Sigmoid colon (tissue), 7 donors: Measurements from ENCODE around the gene CLDN7. TPM values are rescaled to one million over a fixed set of nuclear protein-coding genes. Genes with fewer than 3 reads are reported as not detected.

ENCODE experiments used
- DNase-seq: peaks from one replicate; pipeline ENCODE4 v3.0.0-alpha.2; 2019
- H3K27ac ChIP-seq, 4 donors: fragments of 200-600 bp; sonication (generic); one replicate each; pipeline ENCODE4 v1.5.1; 2016 to 2019; ENCODE audit warnings: mild to moderate bottlenecking in 1 of 4
- H3K27me3 ChIP-seq, 3 donors: fragments of 200-600 bp; sonication (generic); one replicate each; pipeline ENCODE4 v1.5.1; 2019; ENCODE audit warnings: mild to moderate bottlenecking in 1 of 3
- H3K36me3 ChIP-seq, 4 donors: fragments of 200-600 bp; sonication (generic); one replicate each; pipeline ENCODE4 v1.5.1; 2016 to 2019
- H3K4me1 ChIP-seq, 4 donors: fragments of 200-600 bp; sonication (generic); one replicate each; pipeline ENCODE4 v1.5.1; 2017 to 2019
- H3K4me3 ChIP-seq, 4 donors: fragments of 200-600 bp; sonication (generic); one replicate each; pipeline ENCODE4 v1.5.1; 2017 to 2019; ENCODE audit warnings: mild to moderate bottlenecking in 2 of 4, moderate library complexity in 1 of 4
- H3K9me3 ChIP-seq, 4 donors: fragments of 200-600 bp in 3 of 4; sonication (generic) in 3 of 4; one replicate each; pipeline versions ENCODE4 v1.5.1 to v1.6.1; 2013 to 2019
- EP300 ChIP-seq, 4 donors: sonication (generic); formaldehyde crosslinking; IDR thresholded peaks; one replicate each; pipeline ENCODE4 v1.6.1; 2017; ENCODE audit warnings: antibody characterized with exemption in 4 of 4
- POLR2A ChIP-seq, 2 donors: fragments of 450-650 bp; IDR thresholded peaks; one replicate each; pipeline ENCODE4 v1.6.1; 2016; ENCODE audit warnings: antibody characterized with exemption in 2 of 2, mild to moderate bottlenecking in 2 of 2, moderate library complexity in 2 of 2
- POLR2AphosphoS5 ChIP-seq, 4 donors: sonication (generic); formaldehyde crosslinking; IDR thresholded peaks; one replicate each; pipeline ENCODE4 v1.6.1; 2017; ENCODE audit warnings: antibody characterized with exemption in 4 of 4
- WGBS, 2 donors: extraction: QIAGEN DNeasy Blood & Tissue Kit; methylation state at CpG; one replicate each; pipeline ENCODE4 v1.1.7; 2013; 5-methylcytosine and 5-hydroxymethylcytosine counted together
- intact Hi-C: fragments of 100-400 bp; cut with DNase I; formaldehyde crosslinking; loops from one replicate; pipeline ENCODE4 v1.15.1; 2023
- polyA plus RNA-seq, 3 donors: library from polyadenylated mRNA; stranded (reverse); fragments of 200-250 nt; gene quantifications; one replicate each; pipeline ENCODE4 v1.2.3, GENCODE V29; 2013
- total RNA-seq, 4 donors: library from RNA; depleted of rRNA; stranded (reverse); fragments of >200 nt; gene quantifications; one replicate each; pipeline ENCODE4 v1.1.0, GENCODE V29; 2016
- TF ChIP-seq, protein P1 (sequence below), 4 experiments: fragments of 450-650 bp in 3 of 4; fragments of 200-600 bp in 1 of 4; IDR thresholded peaks; one replicate each; pipeline ENCODE4 v1.5.1; 2016 to 2019; ENCODE audit warnings: antibody characterized with exemption in 4 of 4, mild to moderate bottlenecking in 3 of 4, moderate library complexity in 2 of 4
- donor health status: healthy with polysubstance abuse.
- donor health status: Bipolar disorder and iron deficiency.
- donor health status: healthy.

The CLDN7 gene
- total and polyA plus RNA-seq, 7 donors = 1.1 to 963 (median 91.7) TPM; not detected in 1

DNA sequence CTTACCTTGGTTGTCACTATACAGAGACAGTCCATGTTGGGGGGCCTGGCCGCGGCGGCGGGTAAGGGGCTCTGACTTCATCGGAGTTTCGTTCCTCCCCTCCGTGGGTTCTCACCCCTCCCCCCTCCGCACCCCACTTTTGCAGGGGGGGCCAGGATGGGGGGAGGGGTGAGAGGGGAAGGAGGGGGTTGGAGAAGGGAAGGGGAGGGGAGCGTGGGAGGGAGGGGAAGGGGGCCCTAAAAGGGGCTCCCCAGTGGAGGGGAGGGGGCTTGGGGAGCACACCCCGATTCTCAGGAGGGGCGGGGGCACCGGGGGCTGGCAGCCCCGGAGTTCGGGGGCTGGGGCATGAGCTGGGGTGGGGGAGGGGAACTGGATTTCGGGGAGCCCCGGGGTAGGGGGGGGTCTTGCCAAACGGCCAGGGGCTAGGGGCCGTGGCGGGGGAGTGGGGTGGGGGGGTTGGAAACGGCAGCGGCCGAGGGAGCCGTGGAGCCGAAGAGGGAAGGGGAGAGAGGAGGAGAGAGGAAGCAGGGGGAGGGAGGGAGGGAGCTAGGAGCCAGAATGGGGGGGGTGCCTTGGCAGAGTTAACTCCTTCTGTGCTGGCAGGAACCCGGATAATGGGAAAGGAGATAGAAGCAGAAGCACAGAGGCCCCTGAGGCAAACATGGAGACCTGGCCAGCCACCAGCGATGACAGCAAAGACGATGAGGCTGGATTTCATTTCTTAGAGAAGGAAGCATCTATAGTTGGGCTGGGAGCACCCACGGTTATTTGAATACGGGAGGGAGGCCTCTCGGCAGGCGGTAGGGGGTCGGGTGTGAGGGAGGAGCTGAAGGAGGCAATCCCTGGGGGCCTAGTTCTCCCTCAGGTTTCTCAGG is 44.9 kb downstream of the CLDN7 start:
- peak; percentile 91 for DNase-seq
- Histone ChIP-seq H3K27ac (peak overlapping the region; percentile 90 to 99 (median 98)), H3K4me1 (peaks cover 0 to 75% (median 66%) of the 10 kb centered on the region in 4 donors), H3K4me3 (peak overlapping the region; percentile 54 to 67 (median 62)), H3K27me3 (no peaks in the 10 kb centered on the region), H3K9me3 (no peaks in the 10 kb centered on the region), H3K36me3 (peaks cover 0 to 6% (median 2%) of the 10 kb centered on the region in 4 donors)
- intact Hi-C loops = no loop called here
- TF ChIP-seq, protein P1, sequence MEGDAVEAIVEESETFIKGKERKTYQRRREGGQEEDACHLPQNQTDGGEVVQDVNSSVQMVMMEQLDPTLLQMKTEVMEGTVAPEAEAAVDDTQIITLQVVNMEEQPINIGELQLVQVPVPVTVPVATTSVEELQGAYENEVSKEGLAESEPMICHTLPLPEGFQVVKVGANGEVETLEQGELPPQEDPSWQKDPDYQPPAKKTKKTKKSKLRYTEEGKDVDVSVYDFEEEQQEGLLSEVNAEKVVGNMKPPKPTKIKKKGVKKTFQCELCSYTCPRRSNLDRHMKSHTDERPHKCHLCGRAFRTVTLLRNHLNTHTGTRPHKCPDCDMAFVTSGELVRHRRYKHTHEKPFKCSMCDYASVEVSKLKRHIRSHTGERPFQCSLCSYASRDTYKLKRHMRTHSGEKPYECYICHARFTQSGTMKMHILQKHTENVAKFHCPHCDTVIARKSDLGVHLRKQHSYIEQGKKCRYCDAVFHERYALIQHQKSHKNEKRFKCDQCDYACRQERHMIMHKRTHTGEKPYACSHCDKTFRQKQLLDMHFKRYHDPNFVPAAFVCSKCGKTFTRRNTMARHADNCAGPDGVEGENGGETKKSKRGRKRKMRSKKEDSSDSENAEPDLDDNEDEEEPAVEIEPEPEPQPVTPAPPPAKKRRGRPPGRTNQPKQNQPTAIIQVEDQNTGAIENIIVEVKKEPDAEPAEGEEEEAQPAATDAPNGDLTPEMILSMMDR (IDR thresholded peaks at IDR 0.05) = no peak
- TF ChIP-seq POLR2A (IDR thresholded peaks at IDR 0.05) (no peak), POLR2AphosphoS5 (IDR thresholded peaks at IDR 0.05) (peak in 1 of 4 donors; percentile 11), EP300 (IDR thresholded peaks at IDR 0.05) (no peak)
- WGBS, 2 donors = 4 to 11% methylated on average over 32 of the region's 32 CpGs

DNA sequence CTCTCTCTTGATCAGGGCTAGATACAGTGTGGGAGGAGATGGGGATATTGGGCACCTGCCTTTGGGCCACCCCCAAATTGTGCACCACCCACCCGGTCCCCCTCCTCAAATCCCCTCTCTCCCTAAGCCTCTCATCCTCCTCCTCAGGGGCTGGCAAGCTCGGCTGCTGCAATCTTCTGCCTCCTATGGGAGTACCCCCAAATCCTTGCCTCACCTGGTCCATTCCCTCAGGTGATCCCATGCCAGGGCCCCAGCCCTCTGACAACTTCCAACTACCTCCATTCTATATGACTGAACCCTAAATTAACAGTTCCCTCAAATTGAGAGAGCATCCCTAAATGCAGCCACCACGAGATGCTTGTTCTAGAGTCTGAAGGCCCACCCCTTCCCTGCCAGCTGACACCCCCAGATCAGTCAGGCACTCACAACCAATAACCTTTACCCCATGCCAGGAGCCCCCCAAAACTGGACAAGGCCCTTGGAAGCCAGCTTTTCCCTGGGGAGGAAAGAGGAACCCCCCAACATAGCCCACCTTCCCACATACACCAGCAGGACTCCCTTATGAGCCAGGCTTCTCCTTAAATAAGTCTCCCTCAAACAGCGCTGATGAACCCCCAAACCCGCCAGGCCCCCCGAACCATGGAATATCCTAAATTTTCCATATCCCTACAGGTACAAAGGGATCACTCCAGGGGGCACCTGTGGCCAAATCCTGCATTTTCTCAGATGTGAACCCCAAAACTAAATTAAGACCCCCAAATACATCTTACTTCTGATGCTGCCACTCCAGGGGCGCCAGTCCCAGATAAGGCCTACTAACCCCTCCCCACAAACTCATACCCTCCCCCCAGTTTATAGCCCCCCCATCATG is 45.8 kb downstream of the CLDN7 start:
- WGBS, 2 donors = 27 to 51% methylated on average over 7 of the region's 7 CpGs
- Histone ChIP-seq H3K4me1 (peaks cover 0 to 79% (median 71%) of the 10 kb centered on the region in 4 donors), H3K9me3 (no peaks in the 10 kb centered on the region), H3K4me3 (peak overlapping the region; percentile 54 to 67 (median 62)), H3K36me3 (no peaks in the 10 kb centered on the region), H3K27ac (peak overlapping the region; percentile 90 to 99 (median 98)), H3K27me3 (no peaks in the 10 kb centered on the region)
- intact Hi-C loops = no loop called here
- DNase-seq = no peak
- no peak for TF ChIP-seq EP300 (IDR thresholded peaks at IDR 0.05)
- TF ChIP-seq POLR2AphosphoS5 (IDR thresholded peaks at IDR 0.05) = no peak
- TF ChIP-seq POLR2A (IDR thresholded peaks at IDR 0.05) = no peak
- TF ChIP-seq, protein P1 (IDR thresholded peaks at IDR 0.05) = no peak

DNA sequence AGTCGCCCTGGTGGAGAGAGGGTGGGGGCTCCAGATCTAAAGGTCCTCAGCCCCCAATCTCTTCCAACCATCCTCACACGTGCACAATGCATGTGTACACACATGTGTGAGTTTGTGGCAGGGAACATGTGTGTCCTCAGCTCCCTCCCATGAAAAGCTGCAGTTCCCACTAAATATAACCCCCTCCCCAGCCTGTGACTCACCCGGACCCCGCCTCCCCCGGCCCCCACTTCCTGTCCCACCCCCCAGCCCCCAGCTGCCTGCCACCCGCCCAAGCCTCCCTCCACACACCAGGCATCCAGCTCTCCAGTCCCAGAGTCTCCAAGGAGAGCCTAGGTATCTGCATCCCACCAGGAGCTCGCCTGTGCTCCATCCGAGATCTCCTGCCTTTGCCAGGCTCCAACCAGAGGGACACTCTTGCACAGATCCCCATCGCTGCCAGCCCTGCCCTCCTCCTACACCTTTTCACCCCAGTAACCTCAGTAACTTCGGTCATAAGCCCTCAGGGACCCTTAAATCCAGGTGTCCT is 46.6 kb downstream of the CLDN7 start:
- H3K4me3 ChIP-seq = peak overlapping the region in 3 of 4 donors; percentile 60 to 67 (median 65)
- DNase-seq = no peak

DNA sequence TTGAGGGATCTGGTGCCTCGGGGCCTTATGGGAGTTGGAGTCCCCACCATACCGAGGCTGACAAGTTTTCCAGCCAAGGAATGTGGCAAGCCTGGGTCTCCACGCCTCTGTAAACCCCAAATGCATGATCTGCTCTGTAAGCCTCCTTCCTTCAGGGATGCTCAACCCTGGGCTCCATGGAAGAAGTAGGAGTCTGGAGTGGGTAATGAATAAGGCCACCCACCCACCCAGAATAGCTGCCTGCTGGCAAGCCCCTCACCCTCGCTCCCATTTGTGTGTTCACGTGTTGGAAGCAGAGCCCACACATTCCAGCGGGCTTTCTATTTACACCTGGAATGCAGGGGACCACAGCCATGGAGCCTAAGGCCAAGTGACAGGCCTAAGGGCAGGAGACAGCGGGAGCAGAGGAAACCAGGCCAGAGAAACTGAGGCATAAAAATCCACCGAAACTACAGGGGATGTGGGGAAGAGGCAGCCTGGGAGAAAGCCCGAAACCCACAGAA is 47.1 kb downstream of the CLDN7 start:
- H3K4me3 ChIP-seq = peak overlapping the region; percentile 38 to 67 (median 56)
- WGBS, 2 donors = 30 to 31% methylated on average over 9 of the region's 9 CpGs
- no peaks in the 10 kb centered on the region for H3K36me3 ChIP-seq
- peak overlapping the region; percentile 90 to 99 (median 98) for H3K27ac ChIP-seq
- no peaks in the 10 kb centered on the region for H3K27me3 ChIP-seq
- TF ChIP-seq POLR2A (IDR thresholded peaks at IDR 0.05) = no peak
- peak in 1 of 4 donors; percentile 59 for TF ChIP-seq POLR2AphosphoS5 (IDR thresholded peaks at IDR 0.05)
- no peaks in the 10 kb centered on the region for H3K9me3 ChIP-seq
- intact Hi-C loops = no loop called here
- DNase-seq = no peak
- H3K4me1 ChIP-seq = peaks cover 0 to 71% (median 64%) of the 10 kb centered on the region in 4 donors

More for the DNA sequence above, 46.6 kb downstream of the CLDN7 start:
- H3K9me3 ChIP-seq = no peaks in the 10 kb centered on the region
- H3K27me3 ChIP-seq = no peaks in the 10 kb centered on the region
- TF ChIP-seq POLR2AphosphoS5 (IDR thresholded peaks at IDR 0.05) (no peak), POLR2A (IDR thresholded peaks at IDR 0.05) (no peak), EP300 (IDR thresholded peaks at IDR 0.05) (no peak)
- TF ChIP-seq, protein P1 (IDR thresholded peaks at IDR 0.05) = no peak
- intact Hi-C loops = no loop called here
- no peaks in the 10 kb centered on the region for H3K36me3 ChIP-seq
- H3K4me1 ChIP-seq = peaks cover 0 to 76% (median 68%) of the 10 kb centered on the region in 4 donors
- H3K27ac ChIP-seq = peak overlapping the region; percentile 90 to 99 (median 98)
- WGBS, 2 donors = 24 to 28% methylated on average over 10 of the region's 10 CpGs
